ENCODE data around the gene HCFC2.
A peak's percentile ranks its signal among the peaks of the same experiment; 100 is the strongest.

The HCFC2 gene

DNA sequence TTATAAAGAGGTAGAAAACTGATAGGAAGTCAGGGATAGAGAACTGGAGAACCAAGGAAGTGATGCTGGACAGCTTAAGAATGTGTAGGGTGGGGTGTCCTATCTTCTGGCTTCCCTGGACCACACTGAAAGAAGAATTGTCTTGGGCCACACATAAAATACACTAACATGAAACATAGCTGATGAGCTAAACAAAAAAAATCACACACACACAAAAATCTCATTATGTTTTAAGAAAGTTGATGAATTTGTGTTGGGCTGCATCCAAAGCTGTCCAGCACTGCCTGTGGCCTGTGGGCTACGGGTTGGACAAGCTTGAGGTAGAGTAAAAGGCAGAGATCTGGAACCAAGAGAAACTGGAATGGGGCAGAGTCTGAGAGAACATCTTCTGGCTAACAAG lies 21.8 kb upstream of the HCFC2 start:
- Histone ChIP-seq H3K4me1 (ENCODE audit: control insufficient read depth, insufficient read depth, low read length) (peaks cover 3% of the 10 kb centered on the region), H3K27ac (ENCODE audit: insufficient read depth, low read depth, low read length, poor library complexity, severe bottlenecking) (no peak overlapping the region), H3K27me3 (ENCODE audit: control insufficient read depth, insufficient read depth, low read length, poor library complexity, severe bottlenecking) (no peaks in the 10 kb centered on the region), H3K9me3 (ENCODE audit: control insufficient read depth, low read length) (no peaks in the 10 kb centered on the region), H3K36me3 (ENCODE audit: control insufficient read depth, insufficient read depth, low read length) (no peaks in the 10 kb centered on the region), H3K4me3 (ENCODE audit: insufficient read depth, low read depth, low read length) (no peak overlapping the region)
- 92 to 93% methylated on average over 1 of the region's 1 CpG for WGBS, 2 experiments

DNA sequence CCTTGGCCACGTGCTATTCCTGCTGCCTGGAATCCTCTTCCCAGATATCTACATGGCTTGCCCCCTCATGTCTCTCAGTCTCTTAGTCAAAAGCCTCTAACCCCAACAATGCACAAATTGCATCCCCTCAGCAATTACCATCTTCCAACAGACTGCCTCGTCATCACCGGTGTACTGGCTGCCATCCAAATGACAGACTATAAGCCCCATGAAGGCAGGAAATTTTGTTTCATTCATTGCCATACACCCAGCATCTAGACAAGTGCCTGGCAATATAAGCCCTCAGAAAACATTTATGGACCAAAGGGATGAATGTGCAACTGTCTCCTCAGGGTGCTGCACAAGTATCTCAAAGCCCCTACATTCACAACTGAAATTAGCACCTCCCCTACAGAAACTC lies 20.2 kb upstream of the HCFC2 start:
- no peak overlapping the region for H3K27ac ChIP-seq (ENCODE audit: insufficient read depth, low read depth, low read length, poor library complexity, severe bottlenecking)
- 91 to 96% methylated on average over 3 of the region's 3 CpGs for WGBS, 2 experiments

DNA sequence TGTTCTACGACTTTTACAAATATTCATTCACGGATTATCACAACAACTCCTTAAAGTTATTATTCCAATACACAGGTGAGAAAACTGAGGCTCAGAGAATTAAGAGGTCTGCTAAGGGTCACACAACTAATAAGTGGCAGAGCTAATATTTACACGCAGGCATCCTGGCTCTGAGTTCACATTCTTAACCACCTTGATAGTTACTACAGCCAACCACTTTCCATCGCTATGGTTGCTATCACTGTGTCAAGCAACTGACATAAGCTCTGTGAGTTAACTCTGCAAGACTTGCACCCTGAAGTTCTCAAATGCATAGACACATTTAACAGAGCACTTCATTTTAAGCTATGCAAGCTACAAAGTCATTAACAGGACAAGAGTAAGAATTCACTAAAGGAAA lies 18.0 kb upstream of the HCFC2 start:
- Histone ChIP-seq H3K9me3 (ENCODE audit: control insufficient read depth, low read length) (no peaks in the 10 kb centered on the region), H3K36me3 (ENCODE audit: control insufficient read depth, insufficient read depth, low read length) (no peaks in the 10 kb centered on the region), H3K27ac (ENCODE audit: insufficient read depth, low read depth, low read length, poor library complexity, severe bottlenecking) (no peak overlapping the region), H3K4me1 (ENCODE audit: control insufficient read depth, insufficient read depth, low read length) (peaks cover 6% of the 10 kb centered on the region), H3K4me3 (ENCODE audit: insufficient read depth, low read depth, low read length) (no peak overlapping the region), H3K27me3 (ENCODE audit: control insufficient read depth, insufficient read depth, low read length, poor library complexity, severe bottlenecking) (peaks cover 28% of the 10 kb centered on the region)
- 92 to 95% methylated on average over 4 of the region's 4 CpGs for WGBS, 2 experiments

More for the DNA sequence above, 20.2 kb upstream of the HCFC2 start:
- Histone ChIP-seq H3K4me3 (ENCODE audit: insufficient read depth, low read depth, low read length) (no peak overlapping the region), H3K36me3 (ENCODE audit: control insufficient read depth, insufficient read depth, low read length) (no peaks in the 10 kb centered on the region), H3K27me3 (ENCODE audit: control insufficient read depth, insufficient read depth, low read length, poor library complexity, severe bottlenecking) (peaks cover 10% of the 10 kb centered on the region), H3K4me1 (ENCODE audit: control insufficient read depth, insufficient read depth, low read length) (peaks cover 6% of the 10 kb centered on the region), H3K9me3 (ENCODE audit: control insufficient read depth, low read length) (no peaks in the 10 kb centered on the region)

DNA sequence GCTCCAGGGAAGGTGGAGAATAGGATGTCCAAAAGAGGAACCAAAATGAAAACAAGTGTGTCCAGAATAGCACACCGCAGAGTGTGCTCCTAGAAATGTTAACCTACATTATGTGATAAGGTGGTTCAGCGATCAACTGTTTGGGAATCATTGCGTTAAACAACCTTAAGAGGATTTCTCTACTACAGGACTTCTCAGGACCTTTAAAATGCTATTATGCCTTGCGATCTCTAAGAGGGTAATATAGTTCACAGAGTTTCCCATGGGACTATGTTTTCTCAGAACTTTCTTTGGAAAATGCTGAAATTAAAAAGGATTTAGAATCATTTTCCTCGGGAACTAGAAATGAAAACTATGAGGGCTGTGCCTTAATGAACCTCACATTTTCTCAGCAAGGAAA lies 16.2 kb upstream of the HCFC2 start:
- Histone ChIP-seq H3K27me3 (ENCODE audit: control insufficient read depth, insufficient read depth, low read length, poor library complexity, severe bottlenecking) (peaks cover 28% of the 10 kb centered on the region), H3K4me3 (ENCODE audit: insufficient read depth, low read depth, low read length) (no peak overlapping the region), H3K36me3 (ENCODE audit: control insufficient read depth, insufficient read depth, low read length) (no peaks in the 10 kb centered on the region), H3K4me1 (ENCODE audit: control insufficient read depth, insufficient read depth, low read length) (peaks cover 6% of the 10 kb centered on the region), H3K27ac (ENCODE audit: insufficient read depth, low read depth, low read length, poor library complexity, severe bottlenecking) (no peak overlapping the region), H3K9me3 (ENCODE audit: control insufficient read depth, low read length) (no peaks in the 10 kb centered on the region)
- 94 to 97% methylated on average over 5 of the region's 5 CpGs for WGBS, 2 experiments

DNA sequence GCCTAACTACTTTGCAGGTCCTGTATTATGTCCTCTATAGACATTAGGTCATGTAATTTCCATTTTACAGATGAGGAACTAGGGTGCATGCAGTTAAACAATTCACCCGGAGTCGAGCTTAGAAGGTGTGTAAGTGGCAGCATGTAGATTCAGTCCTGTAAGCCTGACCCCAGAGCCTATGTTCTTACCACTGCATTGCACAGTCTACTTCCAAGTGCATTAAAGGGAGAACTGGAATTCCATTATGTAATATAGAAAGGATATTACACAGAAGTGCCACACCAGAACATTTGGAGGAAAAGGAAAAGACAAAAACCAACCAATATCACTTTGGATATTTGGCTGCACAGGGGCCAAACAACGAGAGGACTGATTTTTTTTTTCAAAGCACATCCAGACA lies 15.5 kb upstream of the HCFC2 start:
- H3K4me3 ChIP-seq (ENCODE audit: insufficient read depth, low read depth, low read length) = no peak overlapping the region
- peaks cover 6% of the 10 kb centered on the region for H3K4me1 ChIP-seq (ENCODE audit: control insufficient read depth, insufficient read depth, low read length)
- H3K27ac ChIP-seq (ENCODE audit: insufficient read depth, low read depth, low read length, poor library complexity, severe bottlenecking) = no peak overlapping the region
- no peaks in the 10 kb centered on the region for H3K9me3 ChIP-seq (ENCODE audit: control insufficient read depth, low read length)
- no peaks in the 10 kb centered on the region for H3K36me3 ChIP-seq (ENCODE audit: control insufficient read depth, insufficient read depth, low read length)
- WGBS, 2 experiments = 90 to 98% methylated on average over 3 of the region's 3 CpGs
- peaks cover 28% of the 10 kb centered on the region for H3K27me3 ChIP-seq (ENCODE audit: control insufficient read depth, insufficient read depth, low read length, poor library complexity, severe bottlenecking)

DNA sequence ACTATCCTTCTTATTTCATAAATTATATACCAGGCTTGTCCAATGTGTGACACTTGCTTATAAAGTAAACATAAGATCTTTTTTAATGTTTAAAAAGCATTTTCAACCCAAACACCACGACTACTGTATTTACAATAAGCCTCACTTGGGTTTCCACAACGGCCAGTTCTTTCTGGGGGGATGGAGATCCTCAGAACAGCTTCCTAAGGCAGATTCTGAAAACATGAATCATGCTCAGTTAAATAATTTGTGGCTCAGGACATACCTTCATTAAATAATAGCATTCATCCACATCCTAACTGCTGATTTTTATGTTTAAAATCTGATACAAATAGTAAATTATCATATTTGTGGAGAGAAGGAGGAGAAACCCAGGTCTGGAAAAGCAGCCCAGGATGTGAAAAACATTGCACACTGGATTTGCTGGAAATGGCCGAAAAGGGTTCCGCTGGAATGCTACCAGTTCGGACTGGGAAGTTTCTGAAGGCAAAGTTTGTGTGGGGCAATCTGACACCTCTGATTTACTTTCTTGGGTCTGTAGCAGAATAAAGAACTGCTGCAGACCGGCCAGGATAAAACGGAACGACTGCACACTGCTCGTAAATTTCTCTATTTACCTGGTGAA lies 14.9 kb upstream of the HCFC2 start:
- Histone ChIP-seq H3K9me3 (ENCODE audit: control insufficient read depth, low read length) (no peaks in the 10 kb centered on the region), H3K27me3 (ENCODE audit: control insufficient read depth, insufficient read depth, low read length, poor library complexity, severe bottlenecking) (peaks cover 28% of the 10 kb centered on the region), H3K36me3 (ENCODE audit: control insufficient read depth, insufficient read depth, low read length) (no peaks in the 10 kb centered on the region), H3K4me1 (ENCODE audit: control insufficient read depth, insufficient read depth, low read length) (peaks cover 6% of the 10 kb centered on the region), H3K27ac (ENCODE audit: insufficient read depth, low read depth, low read length, poor library complexity, severe bottlenecking) (no peak overlapping the region), H3K4me3 (ENCODE audit: insufficient read depth, low read depth, low read length) (peak overlapping the region; percentile 36)
- 31 to 32% methylated on average over 9 of the region's 9 CpGs for WGBS, 2 experiments

DNA sequence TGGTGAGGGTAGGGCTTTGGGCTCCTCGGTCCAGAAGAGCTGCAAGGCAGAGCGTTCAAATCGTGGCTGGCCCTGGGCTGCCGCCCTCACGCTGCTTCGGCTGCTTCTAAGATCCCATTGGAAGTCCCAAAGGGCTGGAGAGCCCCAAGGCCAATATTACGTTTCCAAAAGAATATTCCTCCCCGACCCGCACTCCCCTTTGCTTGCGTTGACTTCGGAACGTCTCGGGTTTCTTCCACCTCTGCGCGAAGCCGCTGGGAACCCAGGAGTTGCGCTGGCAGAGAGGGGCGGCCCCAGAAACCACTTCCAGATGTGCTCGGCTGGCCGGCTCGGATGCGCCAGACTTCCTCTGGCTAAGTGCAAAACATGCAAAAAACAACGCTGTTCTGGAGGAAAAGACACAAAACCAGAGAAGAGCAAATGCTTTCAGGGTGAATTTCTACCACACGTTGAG lies 14.4 kb upstream of the HCFC2 start, which contains the start of gene GLT8D2:
GLT8D2 (minus strand) TSS at position 285 of the 454 bp plus-strand sequence. CDS start 30,539 bp downstream, outside the sequence.
- H3K9me3 ChIP-seq (ENCODE audit: control insufficient read depth, low read length) = no peaks in the 10 kb centered on the region
- H3K27me3 ChIP-seq (ENCODE audit: control insufficient read depth, insufficient read depth, low read length, poor library complexity, severe bottlenecking) = peaks cover 28% of the 10 kb centered on the region
- H3K27ac ChIP-seq (ENCODE audit: insufficient read depth, low read depth, low read length, poor library complexity, severe bottlenecking) = no peak within 1 kb of the TSS
- H3K4me3 ChIP-seq (ENCODE audit: insufficient read depth, low read depth, low read length) = peak within 1 kb of the TSS; percentile 36
- H3K36me3 ChIP-seq (ENCODE audit: control insufficient read depth, insufficient read depth, low read length) = no peaks in the 10 kb centered on the region
- WGBS, 2 experiments = 2% methylated on average over 24 of the region's 24 CpGs
- peaks cover 6% of the 10 kb centered on the region for H3K4me1 ChIP-seq (ENCODE audit: control insufficient read depth, insufficient read depth, low read length)

DNA sequence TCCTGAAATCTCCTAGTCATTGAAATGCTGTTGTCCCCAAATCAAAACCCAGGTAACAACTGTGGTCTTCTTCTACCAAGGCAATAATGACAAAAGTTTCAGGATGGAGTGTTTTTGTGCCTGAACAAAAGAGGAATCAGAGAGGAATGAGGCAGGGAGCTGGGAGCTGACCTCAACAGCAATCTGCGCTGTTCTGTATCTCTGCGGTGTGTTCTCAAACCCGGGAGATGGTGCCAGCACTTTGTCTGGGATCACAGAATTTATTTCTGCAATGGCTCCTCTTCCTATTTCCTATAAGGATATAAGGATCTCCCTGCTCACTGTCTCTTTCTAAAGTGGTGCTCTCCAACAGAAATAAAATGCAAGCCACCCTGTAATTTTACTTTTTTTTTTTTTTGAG lies 13.9 kb upstream of the HCFC2 start:
- Histone ChIP-seq H3K27me3 (ENCODE audit: control insufficient read depth, insufficient read depth, low read length, poor library complexity, severe bottlenecking) (peaks cover 28% of the 10 kb centered on the region), H3K4me3 (ENCODE audit: insufficient read depth, low read depth, low read length) (no peak overlapping the region), H3K27ac (ENCODE audit: insufficient read depth, low read depth, low read length, poor library complexity, severe bottlenecking) (no peak overlapping the region), H3K36me3 (ENCODE audit: control insufficient read depth, insufficient read depth, low read length) (no peaks in the 10 kb centered on the region), H3K9me3 (ENCODE audit: control insufficient read depth, low read length) (no peaks in the 10 kb centered on the region), H3K4me1 (ENCODE audit: control insufficient read depth, insufficient read depth, low read length) (peaks cover 6% of the 10 kb centered on the region)
- WGBS, 2 experiments = 70 to 72% methylated on average over 3 of the region's 3 CpGs

DNA sequence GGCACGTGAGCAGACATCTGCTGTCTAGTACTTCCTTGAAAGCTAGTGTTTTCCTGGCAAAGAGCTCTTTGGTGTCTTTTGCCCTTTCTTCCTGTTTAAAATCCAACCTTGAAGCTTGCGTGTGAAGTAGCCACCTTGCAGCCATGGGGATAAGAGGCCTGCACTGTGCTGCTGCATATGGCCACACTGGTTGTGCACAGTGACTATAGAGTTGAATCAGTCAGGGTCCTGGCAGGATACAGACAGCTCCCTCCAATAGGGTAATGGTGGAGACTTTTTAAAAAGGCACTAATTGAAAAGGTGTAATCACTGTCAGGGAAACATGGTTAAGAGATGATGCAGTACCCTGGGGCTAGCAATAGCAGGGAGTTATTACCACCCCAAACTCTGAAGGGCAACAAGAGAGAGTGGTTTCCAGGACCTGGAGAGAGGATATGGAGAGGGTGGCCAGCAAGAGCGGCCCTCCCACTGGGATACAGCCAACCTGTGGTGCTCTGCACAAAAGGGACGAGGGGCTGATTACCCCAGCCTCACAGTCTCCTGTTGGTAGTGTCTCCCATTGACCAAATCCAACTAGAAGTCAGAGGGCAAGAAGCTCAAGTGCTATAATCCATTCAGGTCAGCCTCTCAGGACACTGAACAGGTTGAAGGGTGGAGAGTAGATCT lies 9.5 kb upstream of the HCFC2 start:
- 47 to 48% methylated on average over 4 of the region's 4 CpGs for WGBS, 2 experiments
- Histone ChIP-seq H3K36me3 (ENCODE audit: control insufficient read depth, insufficient read depth, low read length) (no peaks in the 10 kb centered on the region), H3K27ac (ENCODE audit: insufficient read depth, low read depth, low read length, poor library complexity, severe bottlenecking) (no peak overlapping the region), H3K4me3 (ENCODE audit: insufficient read depth, low read depth, low read length) (no peak overlapping the region), H3K9me3 (ENCODE audit: control insufficient read depth, low read length) (no peaks in the 10 kb centered on the region), H3K4me1 (ENCODE audit: control insufficient read depth, insufficient read depth, low read length) (no peaks in the 10 kb centered on the region), H3K27me3 (ENCODE audit: control insufficient read depth, insufficient read depth, low read length, poor library complexity, severe bottlenecking) (peaks cover 12% of the 10 kb centered on the region)

DNA sequence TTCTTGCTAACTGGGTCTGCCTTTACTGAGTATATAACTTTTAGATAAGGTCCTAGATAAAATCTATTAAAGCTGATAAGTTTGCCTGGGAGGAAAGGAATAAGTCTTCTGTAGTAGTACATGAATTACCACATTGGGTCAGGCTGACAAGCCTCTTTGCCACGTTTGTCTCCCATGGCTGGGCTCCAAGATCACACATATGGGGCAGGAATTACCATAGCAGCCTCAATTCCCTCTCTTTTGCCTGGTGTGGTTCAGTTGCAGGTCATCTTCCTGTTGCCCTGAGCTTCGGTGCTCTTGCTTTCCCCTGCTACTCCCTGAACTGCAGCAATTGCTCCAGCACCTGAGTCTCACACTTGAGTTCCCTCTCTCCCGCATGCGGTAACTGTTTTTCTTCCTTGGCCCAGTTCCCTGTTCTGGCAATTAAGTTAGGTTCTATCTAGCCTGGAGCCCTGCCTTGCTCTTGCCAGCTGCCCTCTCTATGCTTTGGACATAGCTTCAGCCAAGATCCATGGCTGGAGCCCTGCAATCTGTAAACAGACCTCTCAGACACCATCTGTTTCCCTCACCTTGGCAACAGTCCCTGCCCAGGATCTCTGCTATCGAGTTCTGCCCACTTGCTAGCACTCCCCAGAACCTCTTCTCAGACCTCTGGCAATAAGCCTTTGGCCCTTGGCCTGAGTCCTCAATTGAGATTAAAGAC lies 8.5 kb upstream of the HCFC2 start:
- no peaks in the 10 kb centered on the region for H3K36me3 ChIP-seq (ENCODE audit: control insufficient read depth, insufficient read depth, low read length)
- no peaks in the 10 kb centered on the region for H3K9me3 ChIP-seq (ENCODE audit: control insufficient read depth, low read length)
- no peaks in the 10 kb centered on the region for H3K4me1 ChIP-seq (ENCODE audit: control insufficient read depth, insufficient read depth, low read length)
- 84 to 85% methylated on average over 5 of the region's 5 CpGs for WGBS, 2 experiments
- peaks cover 2% of the 10 kb centered on the region for H3K27me3 ChIP-seq (ENCODE audit: control insufficient read depth, insufficient read depth, low read length, poor library complexity, severe bottlenecking)
- H3K4me3 ChIP-seq (ENCODE audit: insufficient read depth, low read depth, low read length) = no peak overlapping the region
- H3K27ac ChIP-seq (ENCODE audit: insufficient read depth, low read depth, low read length, poor library complexity, severe bottlenecking) = no peak overlapping the region
